HUES48 (cell line): ENCODE results near the gene BTLA.

ENCODE experiments used
- H3K27ac ChIP-seq: one replicate; pipeline ENCODE4 v1.7.0; 2013; ENCODE audit warnings: low read depth, low read length, inconsistent platforms
- H3K27me3 ChIP-seq: 2 replicates; pipeline ENCODE4 v1.6.1; 2013; ENCODE audit warnings: mild to moderate bottlenecking, low read length; ENCODE audit not compliant: control insufficient read depth, insufficient read depth
- H3K36me3 ChIP-seq: 2 replicates; pipeline ENCODE4 v1.6.1; 2013; ENCODE audit warnings: low read length; ENCODE audit not compliant: control insufficient read depth, insufficient read depth
- H3K4me1 ChIP-seq: 2 replicates; pipeline ENCODE4 v1.6.1; 2013; ENCODE audit warnings: mild to moderate bottlenecking, low read length; ENCODE audit not compliant: control insufficient read depth, insufficient read depth
- H3K4me3 ChIP-seq: 2 replicates; pipeline ENCODE4 v1.5.1; 2013; ENCODE audit warnings: mild to moderate bottlenecking, low read depth, low read length
- H3K9ac ChIP-seq: 2 replicates; pipeline ENCODE4 v1.6.1; 2013; ENCODE audit warnings: mild to moderate bottlenecking, low read depth, low read length, moderate library complexity
- H3K9me3 ChIP-seq: 2 replicates; pipeline ENCODE4 v1.6.1; 2013; ENCODE audit warnings: low read length; ENCODE audit not compliant: control insufficient read depth, insufficient read depth

BTLA gene

DNA sequence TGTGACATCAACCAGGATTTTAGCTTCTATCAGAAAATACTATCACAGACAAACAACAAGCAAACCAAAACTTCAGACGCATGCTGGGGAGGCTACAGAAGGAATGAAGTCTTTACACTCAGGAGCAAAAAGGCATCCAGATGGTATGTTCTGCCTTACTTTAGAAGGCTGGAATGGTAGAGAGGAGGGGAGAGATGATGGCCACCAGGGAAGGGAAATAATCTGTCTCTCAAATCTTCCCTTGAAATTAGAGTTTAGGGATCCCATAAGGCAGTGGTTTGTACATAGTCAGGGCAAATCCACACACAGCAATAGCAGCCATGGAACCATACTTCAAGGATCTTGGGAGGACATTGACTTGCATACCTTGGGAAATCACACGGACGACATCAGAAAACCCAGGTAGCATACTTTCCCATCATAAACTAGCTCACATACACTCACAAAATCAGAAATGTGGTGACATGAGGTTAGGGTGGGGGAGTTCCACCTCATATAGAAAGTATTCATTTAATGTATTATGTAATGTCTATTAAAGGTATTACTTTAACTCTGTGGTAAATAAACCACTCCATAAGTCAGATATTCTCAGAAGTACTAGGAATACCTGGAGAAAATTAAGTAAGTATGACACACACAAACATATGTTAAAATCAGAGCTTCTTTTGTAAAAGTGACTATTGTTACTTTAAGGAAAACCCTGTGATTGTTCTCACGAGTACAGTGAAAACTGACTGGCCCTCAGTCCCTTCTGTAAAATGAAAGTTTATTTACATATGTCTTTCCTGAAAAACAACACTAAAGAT lies 9.4 kb downstream of the BTLA start:
- Histone ChIP-seq H3K9ac (no peak overlapping the region), H3K4me3 (no peak overlapping the region), H3K9me3 (no peaks in the 10 kb centered on the region), H3K36me3 (no peaks in the 10 kb centered on the region), H3K27ac (no peak overlapping the region), H3K4me1 (no peaks in the 10 kb centered on the region), H3K27me3 (no peaks in the 10 kb centered on the region)

DNA sequence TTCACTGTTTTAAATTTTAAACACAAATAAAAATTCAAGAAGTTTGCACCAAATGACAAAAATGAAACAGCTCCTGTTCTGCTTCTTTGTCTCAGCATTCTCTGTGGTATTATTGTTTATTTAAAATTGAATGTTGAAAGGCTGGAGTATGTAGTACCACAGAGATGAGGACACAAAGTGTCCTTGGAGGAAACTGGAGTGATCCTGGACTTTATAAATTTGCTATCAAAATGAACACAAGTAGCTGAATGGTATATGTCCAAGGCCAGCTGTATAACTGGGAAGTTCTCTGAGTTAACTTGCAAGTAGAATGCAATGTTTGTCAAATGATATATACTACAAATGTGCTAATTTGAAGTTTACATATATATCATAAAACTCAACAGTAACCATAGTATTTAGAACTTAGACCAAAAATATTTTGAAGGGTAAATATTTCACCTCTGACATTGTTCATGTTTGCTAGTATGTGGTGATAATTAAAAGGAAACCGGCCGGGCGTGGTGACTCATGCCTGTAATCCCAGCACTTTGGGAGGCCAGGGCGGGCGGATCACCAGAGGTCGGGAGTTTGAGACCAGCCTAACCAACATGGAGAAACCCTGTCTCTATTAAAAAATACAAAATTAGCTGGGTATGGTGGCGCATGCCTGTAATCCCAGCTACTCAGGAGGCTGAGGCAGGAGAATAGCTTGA lies 12.3 kb downstream of the BTLA start:
- Histone ChIP-seq H3K27me3 (no peaks in the 10 kb centered on the region), H3K9ac (no peak overlapping the region), H3K9me3 (no peaks in the 10 kb centered on the region), H3K4me3 (no peak overlapping the region), H3K27ac (no peak overlapping the region), H3K4me1 (no peaks in the 10 kb centered on the region), H3K36me3 (no peaks in the 10 kb centered on the region)

DNA sequence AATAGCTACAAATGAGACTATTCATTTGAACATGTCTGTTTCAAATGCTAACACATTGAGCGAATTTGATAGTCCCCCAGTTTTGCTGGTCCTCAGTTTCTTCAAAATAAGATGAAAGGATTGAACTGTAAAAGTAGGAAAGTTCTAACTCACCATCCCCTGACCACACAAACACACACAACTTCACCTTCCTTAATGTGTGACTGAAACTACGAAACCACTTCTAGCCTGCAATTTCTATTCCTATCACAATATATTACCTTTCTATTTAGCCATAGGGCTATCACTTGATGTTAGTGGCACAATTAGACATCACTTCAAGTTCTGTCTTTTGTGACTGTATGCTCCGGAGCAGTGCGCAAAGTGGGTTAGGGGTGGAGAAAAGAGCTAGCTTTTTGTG lies 14.9 kb downstream of the BTLA start:
- Histone ChIP-seq H3K4me3 (no peak overlapping the region), H3K9ac (no peak overlapping the region), H3K4me1 (peaks cover 10% of the 10 kb centered on the region), H3K36me3 (no peaks in the 10 kb centered on the region), H3K27me3 (no peaks in the 10 kb centered on the region), H3K27ac (no peak overlapping the region), H3K9me3 (no peaks in the 10 kb centered on the region)

DNA sequence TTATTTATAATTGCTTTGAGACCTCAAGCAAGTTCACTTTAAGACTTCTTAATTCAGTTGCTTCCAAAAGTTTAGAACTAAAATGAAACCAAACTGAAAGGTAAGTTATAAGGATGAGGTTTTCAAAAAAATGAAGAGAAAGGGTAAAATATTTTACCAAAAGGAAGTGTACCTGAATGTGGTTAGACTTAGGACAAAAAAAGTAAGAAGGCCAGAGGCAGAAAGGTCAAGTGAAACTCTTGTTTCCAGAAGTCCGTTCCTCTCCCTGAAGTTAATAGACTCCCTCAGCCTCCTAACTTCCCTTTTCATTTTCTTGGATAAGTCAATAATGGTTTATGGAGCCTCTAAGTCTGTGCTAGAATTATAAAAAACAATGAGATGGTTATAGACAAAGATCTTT lies 16.6 kb downstream of the BTLA start:
- Histone ChIP-seq H3K36me3 (no peaks in the 10 kb centered on the region), H3K9ac (no peak overlapping the region), H3K9me3 (no peaks in the 10 kb centered on the region), H3K4me3 (no peak overlapping the region), H3K27ac (no peak overlapping the region), H3K4me1 (peaks cover 10% of the 10 kb centered on the region), H3K27me3 (no peaks in the 10 kb centered on the region)

DNA sequence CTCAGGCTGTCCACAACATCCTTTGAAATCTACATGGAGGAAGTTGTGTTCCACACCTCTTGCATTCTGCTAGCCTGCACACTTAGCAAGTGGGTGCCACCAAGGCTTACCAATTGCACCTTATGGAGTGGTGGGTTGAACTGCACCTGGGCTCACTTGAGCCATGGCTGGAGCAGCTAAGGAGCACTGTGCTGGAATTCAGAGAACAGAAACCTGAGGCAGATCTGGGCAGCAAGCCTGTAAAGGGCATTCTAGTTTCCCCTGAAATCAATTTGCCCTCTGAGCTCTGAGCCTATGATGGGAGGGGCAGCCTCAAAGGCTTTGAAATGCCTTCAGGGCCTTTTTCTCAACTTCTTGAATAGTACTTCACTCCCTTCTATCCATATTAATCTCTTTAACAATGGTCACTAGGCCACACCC lies 18.0 kb downstream of the BTLA start:
- Histone ChIP-seq H3K4me1 (peaks cover 10% of the 10 kb centered on the region), H3K27ac (no peak overlapping the region), H3K9ac (no peak overlapping the region), H3K36me3 (no peaks in the 10 kb centered on the region), H3K27me3 (no peaks in the 10 kb centered on the region), H3K4me3 (no peak overlapping the region), H3K9me3 (no peaks in the 10 kb centered on the region)

DNA sequence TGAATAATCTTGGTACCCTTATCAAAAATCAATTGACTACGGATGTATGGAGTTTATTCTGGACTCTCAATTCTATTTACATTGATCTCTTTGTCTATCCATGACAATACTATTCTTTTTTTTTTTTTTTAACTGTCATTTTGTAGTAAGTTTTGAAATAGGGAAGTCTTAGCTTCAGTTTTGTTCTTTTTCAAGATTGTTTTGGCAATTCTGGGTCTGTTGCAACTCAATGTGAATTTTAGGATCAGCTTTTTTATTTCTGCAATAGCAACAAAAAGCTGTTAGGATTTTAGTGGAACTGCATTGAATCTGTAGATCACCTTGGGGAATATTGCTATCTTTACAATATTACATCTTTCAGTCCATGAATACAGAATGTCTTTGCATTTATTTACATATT lies 21.4 kb downstream of the BTLA start:
- no peaks in the 10 kb centered on the region for H3K27me3 ChIP-seq
- H3K9ac ChIP-seq, result no peak overlapping the region
- peaks cover 10% of the 10 kb centered on the region for H3K4me1 ChIP-seq
- no peaks in the 10 kb centered on the region for H3K9me3 ChIP-seq
- no peaks in the 10 kb centered on the region for H3K36me3 ChIP-seq
- H3K27ac ChIP-seq, result no peak overlapping the region
- H3K4me3 ChIP-seq, result no peak overlapping the region

DNA sequence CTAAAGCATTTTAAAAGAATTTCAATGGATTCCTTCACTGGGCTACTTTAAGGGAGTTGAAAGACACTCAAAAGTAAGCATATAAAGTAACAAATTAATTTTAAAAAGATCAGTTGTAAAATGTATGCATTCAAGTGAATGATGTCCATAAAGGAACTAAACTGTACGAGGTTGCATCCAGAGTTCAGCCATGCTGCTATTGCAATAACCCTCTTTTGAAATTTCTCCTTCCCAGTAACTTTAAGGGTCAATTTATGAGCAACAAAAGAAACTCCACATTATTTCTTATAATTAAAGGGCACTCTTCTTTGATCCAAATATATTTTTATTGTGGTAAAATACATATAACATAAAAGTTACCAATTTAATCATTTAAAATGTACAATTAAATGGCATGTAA lies 22.9 kb downstream of the BTLA start:
- H3K27ac ChIP-seq, result no peak overlapping the region
- H3K9ac ChIP-seq, result no peak overlapping the region
- H3K4me3 ChIP-seq, result no peak overlapping the region
- H3K27me3 ChIP-seq, result no peaks in the 10 kb centered on the region
- H3K9me3 ChIP-seq, result no peaks in the 10 kb centered on the region
- no peaks in the 10 kb centered on the region for H3K36me3 ChIP-seq
- peaks cover 8% of the 10 kb centered on the region for H3K4me1 ChIP-seq

DNA sequence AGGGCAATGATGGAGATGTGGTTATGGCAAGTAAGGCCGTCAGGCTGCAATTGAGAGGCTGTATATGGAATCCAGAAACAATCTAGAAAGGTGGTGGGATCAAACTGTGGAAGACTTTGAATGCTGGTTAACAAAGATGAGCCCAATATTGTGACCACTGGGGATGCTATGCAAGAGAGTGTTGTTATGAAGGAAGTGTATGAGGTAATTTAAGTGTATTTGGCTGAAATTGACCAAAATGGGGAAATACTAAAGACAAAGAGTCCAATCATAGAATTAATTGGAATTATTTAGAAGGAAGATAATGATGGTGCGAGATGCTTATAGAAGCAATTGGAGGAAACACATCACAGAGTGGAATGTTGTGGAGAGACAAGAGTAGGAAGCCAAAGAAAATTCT lies 24.5 kb downstream of the BTLA start:
- H3K36me3 ChIP-seq, result no peaks in the 10 kb centered on the region
- no peaks in the 10 kb centered on the region for H3K9me3 ChIP-seq
- H3K4me3 ChIP-seq, result no peak overlapping the region
- no peaks in the 10 kb centered on the region for H3K27me3 ChIP-seq
- no peak overlapping the region for H3K27ac ChIP-seq
- H3K9ac ChIP-seq, result no peak overlapping the region
- H3K4me1 ChIP-seq, result 0 out of 2 replicates have a peak, but pooled peaks cover 4% of the 10 kb centered on the region

DNA sequence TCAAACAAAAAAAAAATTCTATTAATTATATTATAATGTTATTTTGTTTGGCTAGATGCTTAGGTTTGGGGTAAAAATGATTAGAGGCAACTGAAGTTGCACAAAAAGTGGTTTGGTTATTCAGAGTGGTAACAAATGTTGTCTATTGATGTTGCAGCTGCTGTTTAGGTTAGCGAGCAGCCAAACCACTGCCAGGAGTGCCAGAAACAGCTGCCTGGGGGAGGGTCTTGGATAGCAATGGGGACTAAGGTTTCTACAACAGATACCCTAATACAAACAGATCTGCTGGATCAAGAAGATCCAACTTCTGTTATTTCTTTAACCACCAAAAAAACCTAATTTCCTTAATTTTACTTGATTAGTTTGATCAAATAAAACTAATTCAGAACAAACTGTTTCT lies 26.6 kb downstream of the BTLA start:
- 0 out of 2 replicates have a peak, but pooled peaks cover 4% of the 10 kb centered on the region for H3K4me1 ChIP-seq
- no peaks in the 10 kb centered on the region for H3K36me3 ChIP-seq
- no peaks in the 10 kb centered on the region for H3K27me3 ChIP-seq
- H3K27ac ChIP-seq, result no peak overlapping the region
- H3K9ac ChIP-seq, result no peak overlapping the region
- H3K9me3 ChIP-seq, result no peaks in the 10 kb centered on the region
- H3K4me3 ChIP-seq, result no peak overlapping the region

DNA sequence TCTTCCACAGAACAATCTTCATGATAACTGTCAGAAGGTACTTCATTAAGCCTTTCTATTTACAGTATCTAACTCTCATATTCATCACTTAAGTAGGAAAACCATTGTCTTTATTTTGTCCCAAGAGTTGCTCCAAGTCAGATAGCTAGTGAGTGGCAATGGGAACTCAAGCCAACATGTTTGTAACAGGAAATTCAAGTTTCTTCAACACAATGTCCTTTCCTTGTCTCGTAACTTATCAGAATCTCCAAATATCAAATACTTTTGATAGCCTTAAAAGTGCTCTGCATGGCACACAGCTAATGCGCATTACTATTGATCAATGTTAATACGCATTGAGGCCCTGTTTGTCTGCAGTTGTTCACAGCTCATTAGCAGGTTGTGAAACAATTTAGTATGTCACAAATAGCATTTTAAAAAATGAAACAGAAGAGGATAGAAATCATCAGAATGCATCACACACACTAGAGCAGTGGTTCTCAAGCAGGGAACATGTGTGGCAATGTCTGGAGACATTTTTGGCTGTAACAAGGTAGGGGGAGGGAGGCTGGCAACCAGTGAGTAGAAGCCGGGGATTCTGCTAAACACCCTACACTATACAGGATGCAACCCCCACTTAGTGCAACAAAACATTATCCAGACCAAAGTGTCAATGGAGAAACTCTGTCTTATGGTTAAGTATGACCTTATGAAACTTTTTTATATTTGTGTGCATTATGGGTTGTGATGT lies 27.5 kb downstream of the BTLA start:
- Histone ChIP-seq H3K4me1 (0 out of 2 replicates have a peak, but pooled peaks cover 4% of the 10 kb centered on the region), H3K9ac (no peak overlapping the region), H3K4me3 (no peak overlapping the region), H3K9me3 (no peaks in the 10 kb centered on the region), H3K27me3 (no peaks in the 10 kb centered on the region), H3K36me3 (no peaks in the 10 kb centered on the region), H3K27ac (no peak overlapping the region)

DNA sequence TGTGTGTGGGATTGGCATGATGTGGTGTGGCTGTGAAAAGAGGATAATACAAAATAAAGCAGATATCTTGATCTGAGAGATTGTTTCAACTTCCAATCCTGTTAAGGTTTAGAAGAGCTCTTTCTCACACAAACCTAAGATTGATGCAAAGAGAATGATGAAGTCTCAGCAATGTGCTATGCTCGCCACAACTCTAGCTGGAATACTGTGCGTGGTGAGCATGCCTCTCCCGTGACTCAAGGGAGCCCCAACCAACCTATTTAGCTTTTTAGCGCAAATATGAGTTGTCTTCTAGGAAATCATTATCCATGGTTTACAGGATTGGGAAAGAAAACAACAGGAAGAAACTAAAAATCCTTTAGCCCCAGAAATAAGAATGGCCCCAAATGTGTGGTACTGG lies 28.5 kb downstream of the BTLA start:
- H3K9ac ChIP-seq, result no peak overlapping the region
- H3K36me3 ChIP-seq, result no peaks in the 10 kb centered on the region
- no peaks in the 10 kb centered on the region for H3K9me3 ChIP-seq
- peaks cover 10% of the 10 kb centered on the region for H3K4me1 ChIP-seq
- H3K27me3 ChIP-seq, result no peaks in the 10 kb centered on the region
- no peak overlapping the region for H3K4me3 ChIP-seq
- no peak overlapping the region for H3K27ac ChIP-seq
